Stimulated activated CD8-positive, alpha-beta memory T cell treated with anti-CD3 and anti-CD28 coated beads, Interleukin-4, amount 100 ng/mL, for 48 hours (primary cell): ENCODE results near the gene AURKA.

Experiments
- DNase-seq: peaks from one replicate; pipeline ENCODE4 v3.0.0-alpha.2; 2020

The AURKA gene

GRCh38 chr20:56389807-56390206 lies 2.2 kb downstream of the AURKA start:
- DNase-seq: no peak

DNA sequence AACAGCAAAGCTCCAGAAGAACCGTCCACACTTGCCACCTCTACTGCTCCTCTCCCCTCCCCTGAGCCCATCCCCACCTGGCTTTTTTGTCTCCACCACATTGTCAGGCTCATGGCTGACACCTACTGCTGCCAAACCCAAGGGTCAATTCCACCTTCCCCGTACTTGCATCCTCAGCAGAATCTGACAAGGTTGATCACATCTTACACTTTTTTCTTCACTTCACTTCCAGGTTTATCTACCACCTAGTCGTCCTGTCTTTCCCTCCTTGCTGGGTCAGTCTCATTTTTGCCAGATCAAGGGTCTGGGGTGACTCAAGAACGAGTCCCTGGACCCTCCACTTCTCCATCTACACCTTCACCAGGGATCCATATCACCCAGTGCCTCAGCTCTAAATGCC lies 3.1 kb downstream of the AURKA start:
- no peak for DNase-seq

- DNase-seq: no peak
Measured at GRCh38 chr20:56386219-56386618, 5.8 kb downstream of the AURKA start.

DNA sequence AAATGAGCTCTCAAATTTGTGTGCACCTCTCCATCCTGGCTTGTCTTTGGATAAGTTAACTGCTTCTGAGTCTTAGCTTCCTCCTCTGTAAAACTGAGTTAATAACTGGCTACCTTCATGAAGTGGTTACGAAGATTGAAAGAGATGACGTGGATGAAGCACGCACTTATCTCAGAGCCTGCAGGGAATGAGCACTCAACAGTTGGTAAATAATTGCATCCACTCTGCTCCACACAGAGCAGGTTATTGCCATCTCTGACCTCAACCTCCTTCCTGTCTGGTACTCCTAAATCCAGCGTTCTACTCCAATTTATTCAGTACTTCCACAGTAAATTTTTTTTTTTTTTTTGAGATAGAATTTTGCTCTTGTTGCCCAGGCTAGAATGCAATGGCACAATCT lies 6.9 kb downstream of the AURKA start:
- DNase-seq: no peak

GRCh38 chr20:56383334-56383733 lies 8.7 kb downstream of the AURKA start:
- DNase-seq: no peak

DNA sequence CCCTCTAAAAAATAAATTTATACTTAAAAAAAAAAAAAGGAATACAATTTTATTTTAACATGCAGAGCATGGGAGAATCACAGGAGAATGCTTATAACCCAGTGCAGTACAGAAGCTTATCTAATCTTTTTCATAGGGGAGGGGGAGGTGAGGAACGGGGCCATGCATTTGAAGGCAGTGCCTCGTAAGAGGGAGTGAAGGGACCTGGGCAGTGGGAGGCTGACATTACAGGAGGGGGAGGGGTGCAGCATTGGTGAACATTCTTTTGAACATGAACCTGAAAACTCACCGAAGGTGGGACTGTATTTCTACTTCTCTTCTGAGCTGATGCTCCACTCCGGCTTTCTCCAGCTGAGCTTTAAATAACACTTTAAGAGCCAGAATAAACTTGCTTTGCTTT lies 9.3 kb downstream of the AURKA start:
- DNase-seq: no peak

- no peak for DNase-seq
Measured at GRCh38 chr20:56381501-56381900, 10.5 kb downstream of the AURKA start.

DNA sequence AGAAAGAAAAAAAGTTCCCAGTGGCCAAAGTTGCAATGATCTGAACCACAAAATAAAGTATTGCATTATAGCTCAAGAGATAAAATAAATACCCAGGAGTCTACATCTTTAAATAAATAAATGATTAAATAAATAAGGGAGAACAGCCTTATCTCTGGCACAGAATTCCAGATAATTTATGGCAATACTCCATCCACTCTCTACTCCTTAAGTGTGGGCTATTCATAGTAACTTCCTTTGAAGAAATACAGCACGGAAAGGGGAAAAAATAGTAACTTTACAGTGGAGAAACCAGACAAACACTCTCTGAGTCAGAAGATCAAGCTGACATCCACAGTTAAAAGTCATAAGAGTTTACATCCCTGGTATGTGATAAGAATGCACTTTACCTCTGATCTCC lies 11.6 kb downstream of the AURKA start:
- DNase-seq: no peak

DNA sequence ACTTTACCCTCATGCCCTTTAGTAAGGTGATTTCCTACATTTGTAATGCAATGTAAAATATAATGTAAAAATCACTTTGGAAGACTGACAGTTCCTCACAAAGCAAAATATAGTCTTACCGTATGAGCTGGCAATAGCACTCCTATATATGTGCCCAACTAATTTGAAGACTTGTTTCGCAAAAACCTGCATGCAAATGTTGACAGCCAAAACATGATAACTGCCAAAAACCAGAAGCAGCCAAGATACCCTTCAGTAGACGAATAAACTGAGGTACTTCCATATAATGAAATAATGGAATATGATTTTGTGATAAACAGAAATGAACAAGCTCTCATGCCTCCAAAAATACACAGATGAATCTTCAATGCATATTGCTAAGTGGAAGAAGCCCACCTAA lies 13.6 kb downstream of the AURKA start:
- no peak for DNase-seq

- DNase-seq: no peak
Measured at GRCh38 chr20:56376331-56376730, 15.7 kb downstream of the AURKA start.

GRCh38 chr20:56373942-56374341 lies 18.1 kb downstream of the AURKA start:
- DNase-seq: peak; percentile 16

GRCh38 chr20:56372850-56373249 lies 19.2 kb downstream of the AURKA start:
- peak; percentile 24 for DNase-seq

DNA sequence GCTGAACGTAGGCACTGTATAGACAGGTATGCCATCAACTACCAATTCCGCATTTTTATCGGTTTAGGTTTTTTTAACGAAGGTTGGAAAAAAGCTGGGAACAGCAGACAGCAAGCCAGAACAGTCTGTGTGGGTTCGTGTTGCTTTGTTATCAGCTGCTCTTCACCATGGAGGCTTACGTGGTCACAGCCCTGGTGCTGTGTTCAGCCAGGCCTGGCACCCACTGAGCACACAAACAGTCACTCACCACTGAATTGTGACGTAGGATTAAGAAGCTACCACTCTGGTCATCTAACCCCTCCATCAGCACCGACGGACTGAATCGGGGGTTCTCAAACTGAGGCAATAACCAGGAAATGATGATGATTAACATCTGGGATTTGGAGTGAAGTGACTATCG lies 20.0 kb downstream of the AURKA start:
- DNase-seq: peak; percentile 6

GRCh38 chr20:56369179-56369578 lies 22.8 kb downstream of the AURKA start:
- DNase-seq: no peak

DNA sequence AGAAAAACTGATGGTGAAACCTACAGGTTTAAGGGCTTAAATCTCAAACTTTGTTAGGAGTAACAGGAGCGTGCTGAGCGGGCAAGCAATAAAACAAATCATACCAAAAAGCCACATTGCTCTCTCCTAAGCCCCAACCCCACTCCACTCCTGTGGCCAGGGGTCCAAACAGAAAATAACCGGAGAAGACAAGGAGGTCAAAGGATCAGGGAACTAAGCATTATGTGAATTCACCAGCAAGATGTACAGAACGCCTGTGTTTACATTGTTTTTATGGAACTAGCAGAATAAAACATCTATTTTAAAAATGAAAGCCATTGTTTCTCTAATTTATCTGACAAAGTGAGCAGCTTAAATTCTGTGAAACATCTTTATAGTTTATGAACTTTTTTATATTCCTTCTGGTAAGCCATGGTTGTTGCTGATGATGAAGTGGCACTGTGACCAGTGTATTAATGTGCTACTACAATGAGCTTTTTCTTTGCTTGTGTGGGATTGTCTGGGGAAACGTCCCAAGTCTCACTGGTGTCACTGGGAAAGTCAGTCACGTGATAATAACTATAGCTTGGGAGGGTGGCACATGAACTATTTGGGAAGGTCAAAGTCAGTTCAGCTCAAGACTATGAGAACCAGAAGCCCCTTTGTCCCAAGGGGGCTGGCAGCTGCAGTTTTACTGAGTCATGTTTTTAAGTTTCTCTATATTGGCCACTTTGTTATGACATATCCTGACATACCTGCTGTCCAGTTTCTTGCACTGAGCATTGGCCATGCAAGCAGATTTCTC lies 23.5 kb downstream of the AURKA start:
- DNase-seq: no peak

- peak; percentile 9 for DNase-seq
Measured at GRCh38 chr20:56363491-56363890, 28.5 kb downstream of the AURKA start.

- no peak for DNase-seq
Measured at GRCh38 chr20:56362833-56363413, 29.1 kb downstream of the AURKA start.

GRCh38 chr20:56361900-56362299 lies 30.1 kb downstream of the AURKA start:
- DNase-seq: no peak

- DNase-seq: no peak
Measured at GRCh38 chr20:56360908-56361205, 31.2 kb downstream of the AURKA start.

DNA sequence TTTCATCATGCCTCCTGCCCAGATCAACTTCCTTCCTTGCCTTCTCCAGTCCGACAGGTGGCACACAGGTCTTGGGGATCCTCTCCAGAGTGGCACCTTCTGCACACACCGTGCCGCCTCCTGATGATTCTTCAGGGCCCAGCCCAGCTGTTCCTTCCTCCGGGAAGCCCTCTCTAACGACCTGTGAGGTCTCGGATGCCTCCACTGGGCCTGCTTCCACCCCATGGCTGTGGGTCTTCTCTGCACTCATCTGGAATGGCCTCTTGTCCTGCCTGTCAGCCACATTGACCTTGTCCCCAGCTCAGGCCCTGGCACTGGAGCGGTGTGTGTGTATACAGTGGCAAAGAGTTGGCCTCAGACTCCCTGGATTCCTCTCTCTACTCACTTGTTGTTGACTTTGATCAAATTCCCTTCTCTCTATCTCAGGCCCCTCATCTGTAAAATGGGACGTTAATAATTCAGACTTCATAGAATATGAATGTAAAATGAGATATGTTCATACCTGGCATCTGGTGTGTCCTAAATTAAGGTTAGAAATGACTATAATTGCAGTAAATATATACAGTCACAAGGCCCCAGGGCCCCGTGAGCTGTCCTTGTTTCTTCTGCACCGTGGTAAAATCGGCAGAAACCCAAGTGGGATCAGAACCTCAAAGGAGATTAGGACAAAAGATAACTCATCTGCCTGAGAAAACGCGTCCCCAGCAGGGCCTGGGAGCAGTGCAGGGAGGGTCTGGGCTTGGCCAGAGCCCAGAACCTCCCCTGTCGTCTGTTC lies 31.7 kb downstream of the AURKA start:
- DNase-seq: no peak

DNA sequence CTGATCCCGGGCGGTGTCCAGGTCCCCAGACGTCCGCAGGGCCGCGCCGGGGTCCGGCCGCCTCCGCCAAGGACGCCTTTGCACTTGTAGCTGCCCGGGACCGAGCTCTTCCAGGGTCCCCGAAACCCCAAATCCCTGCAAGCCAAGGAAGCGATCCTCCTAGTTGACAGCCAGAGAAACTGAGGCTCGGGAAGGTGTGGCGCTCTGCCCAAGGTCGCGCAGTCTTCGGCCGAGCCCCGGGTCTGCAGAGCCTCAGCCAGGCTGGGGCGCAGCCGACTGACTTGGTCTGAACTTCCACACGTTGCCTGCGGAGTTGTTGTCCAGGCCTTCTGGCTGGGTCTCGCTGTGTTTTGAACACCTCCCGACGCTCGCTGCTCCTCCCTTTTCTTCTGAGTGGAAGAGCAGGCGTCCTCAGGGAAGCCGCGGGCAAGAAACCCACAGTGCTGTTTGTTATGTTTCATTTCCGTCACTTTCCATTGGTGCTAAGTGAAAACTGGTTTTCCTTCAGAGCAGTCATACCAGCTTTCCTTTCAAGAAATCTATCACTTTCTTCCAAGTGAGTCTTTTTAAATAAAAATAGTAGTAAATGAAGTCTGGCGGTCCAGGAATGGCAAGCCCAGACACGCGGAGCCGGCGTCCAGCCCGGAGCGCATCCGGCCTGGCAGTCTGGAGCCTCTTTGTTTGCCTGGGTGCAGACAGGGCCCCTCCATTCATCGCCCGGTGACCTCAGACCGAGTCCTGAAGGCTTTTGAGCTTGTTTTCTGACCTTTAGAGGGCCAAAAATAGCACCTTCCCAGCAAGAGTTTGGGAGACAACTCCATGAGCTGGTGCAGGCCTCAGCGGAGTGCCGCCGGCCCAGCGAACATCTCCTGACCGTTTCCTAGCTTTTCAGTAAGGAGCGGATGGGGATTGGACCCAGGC lies 32.5 kb downstream of the AURKA start:
- peak; percentile 39 for DNase-seq

- peak; percentile 86 for DNase-seq
Measured at GRCh38 chr20:56358600-56359211, 33.3 kb downstream of the AURKA start, which contains the start of gene FAM210B. FAM210B (plus strand) TSS chr20:56358974; CDS start chr20:56359006, 32 bp downstream.

DNA sequence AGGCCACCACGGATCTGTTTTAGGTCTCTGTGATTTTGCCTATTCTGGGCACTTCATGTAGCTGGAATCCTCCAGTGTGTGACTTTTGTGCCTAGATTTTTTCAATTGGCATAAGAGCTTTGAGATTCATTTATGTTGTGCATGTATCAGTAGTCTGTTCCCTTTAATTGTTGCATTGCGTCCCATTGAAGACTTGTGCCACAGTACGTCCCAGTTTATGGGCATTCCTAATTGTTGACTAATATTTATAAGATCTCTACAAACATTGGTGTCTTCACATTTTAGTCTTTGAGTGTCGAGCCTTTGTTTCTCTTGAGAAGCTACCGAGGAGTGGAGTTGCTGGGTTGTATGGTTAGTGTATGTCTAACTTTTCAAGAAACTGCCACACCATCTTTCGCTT lies 33.9 kb downstream of the AURKA start:
- DNase-seq: no peak
